SK-N-SH treated with all-trans-retinoic acid at 6 μM for 48 hours (cell line): Measurements from ENCODE around the gene SBNO1.

Experiments
- ATAC-seq: fragments of 200-7000 bp; cut with Tn5 transposase; 3 replicates; pipeline ENCODE4 v1.9.1; 2020; ENCODE audit warnings: mild to moderate bottlenecking, moderate library complexity
- ARNTL ChIP-seq: fragments of 450-650 bp; formaldehyde crosslinking; IDR thresholded peaks from 2 replicates; pipeline ENCODE4 v1.5.0; 2020; ENCODE audit warnings: low read depth, mild to moderate bottlenecking, moderate library complexity, borderline replicate concordance
- BACH2 ChIP-seq: fragments of 250-450 bp; sonication (Bioruptor Pico); IDR thresholded peaks from 2 replicates; pipeline ENCODE4 v1.9.0; 2021; ENCODE audit warnings: mild to moderate bottlenecking, borderline replicate concordance
- CSDC2 ChIP-seq: fragments of 250-450 bp; sonication (Bioruptor Pico); IDR thresholded peaks from 2 replicates; pipeline ENCODE4 v1.5.0; 2020; ENCODE audit warnings: mild to moderate bottlenecking, moderate library complexity
- ESRRG ChIP-seq: fragments of 250-450 bp; sonication (Bioruptor Pico); IDR thresholded peaks from 2 replicates; pipeline ENCODE4 v1.6.1; 2021; ENCODE audit warnings: mild to moderate bottlenecking
- GLIS3 ChIP-seq: fragments of 250-450 bp; sonication (Bioruptor Pico); IDR thresholded peaks from 2 replicates; pipeline ENCODE4 v1.5.0; 2020; ENCODE audit warnings: mild to moderate bottlenecking, moderate library complexity
- OSR1 ChIP-seq: fragments of 250-450 bp; sonication (Bioruptor Pico); IDR thresholded peaks from 2 replicates; pipeline ENCODE4 v1.8.0; 2022; ENCODE audit warnings: moderate library complexity, mild to moderate bottlenecking, inconsistent platforms
- PPARA ChIP-seq: fragments of 250-450 bp; sonication (Bioruptor Pico); IDR thresholded peaks from 2 replicates; pipeline ENCODE4 v1.5.0; 2020; ENCODE audit warnings: mild to moderate bottlenecking, borderline replicate concordance
- SNAI2 ChIP-seq: fragments of 250-450 bp; sonication (Bioruptor Pico); IDR thresholded peaks from 2 replicates; pipeline ENCODE4 v1.5.0; 2020; ENCODE audit warnings: mild to moderate bottlenecking, moderate library complexity
- TCF4 ChIP-seq: fragments of 250-450 bp; sonication (Bioruptor Pico); IDR thresholded peaks from 2 replicates; pipeline ENCODE4 v1.8.0; 2021; ENCODE audit warnings: mild to moderate bottlenecking, moderate library complexity, borderline replicate concordance
- TOX ChIP-seq: fragments of 250-450 bp; sonication (Bioruptor Pico); IDR thresholded peaks from 2 replicates; pipeline ENCODE4 v1.8.0; 2021; ENCODE audit warnings: mild to moderate bottlenecking, moderate library complexity, borderline replicate concordance
- ZC3H10 ChIP-seq: fragments of 250-450 bp; sonication (Bioruptor Pico); IDR thresholded peaks from 2 replicates; pipeline ENCODE4 v1.5.1; 2021; ENCODE audit warnings: mild to moderate bottlenecking, moderate library complexity
- ZFP30 ChIP-seq: fragments of 450-650 bp; formaldehyde crosslinking; IDR thresholded peaks from 2 replicates; pipeline ENCODE4 v1.5.0; 2022; ENCODE audit warnings: mild to moderate bottlenecking, moderate library complexity
- ZNF70 ChIP-seq: fragments of 450-650 bp; formaldehyde crosslinking; IDR thresholded peaks from 2 replicates; pipeline ENCODE4 v1.5.0; 2020; ENCODE audit warnings: mild to moderate bottlenecking, moderate library complexity
- ZNF8 ChIP-seq: fragments of 450-650 bp; formaldehyde crosslinking; IDR thresholded peaks from 2 replicates; pipeline ENCODE4 v1.5.0; 2020; ENCODE audit warnings: mild to moderate bottlenecking, moderate library complexity
- TF ChIP-seq, protein P1 (sequence below): fragments of 250-450 bp; sonication (Bioruptor Pico); IDR thresholded peaks from 2 replicates; pipeline ENCODE4 v1.5.0; 2020; ENCODE audit warnings: mild to moderate bottlenecking, moderate library complexity
- TF ChIP-seq, protein P2 (sequence below): fragments of 250-450 bp; sonication (Bioruptor Pico); IDR thresholded peaks from 2 replicates; pipeline ENCODE4 v1.5.1; 2021; ENCODE audit warnings: mild to moderate bottlenecking, moderate library complexity
- TF ChIP-seq, protein P3 (sequence below): fragments of 250-450 bp; sonication (Bioruptor Pico); IDR thresholded peaks from 2 replicates; pipeline ENCODE4 v1.8.0; 2020; ENCODE audit warnings: mild to moderate bottlenecking, moderate library complexity, borderline replicate concordance
- TF ChIP-seq, protein P4 (sequence below): fragments of 250-450 bp; sonication (Bioruptor Pico); IDR thresholded peaks from 2 replicates; pipeline ENCODE4 v1.5.1; 2020; ENCODE audit warnings: low read depth, mild to moderate bottlenecking, moderate library complexity
- TF ChIP-seq, protein P5 (sequence below): fragments of 250-450 bp; sonication (Bioruptor Pico); IDR thresholded peaks from 2 replicates; pipeline ENCODE4 v1.8.0; 2021; ENCODE audit warnings: low read depth, mild to moderate bottlenecking, moderate library complexity, borderline replicate concordance

SBNO1 gene

DNA sequence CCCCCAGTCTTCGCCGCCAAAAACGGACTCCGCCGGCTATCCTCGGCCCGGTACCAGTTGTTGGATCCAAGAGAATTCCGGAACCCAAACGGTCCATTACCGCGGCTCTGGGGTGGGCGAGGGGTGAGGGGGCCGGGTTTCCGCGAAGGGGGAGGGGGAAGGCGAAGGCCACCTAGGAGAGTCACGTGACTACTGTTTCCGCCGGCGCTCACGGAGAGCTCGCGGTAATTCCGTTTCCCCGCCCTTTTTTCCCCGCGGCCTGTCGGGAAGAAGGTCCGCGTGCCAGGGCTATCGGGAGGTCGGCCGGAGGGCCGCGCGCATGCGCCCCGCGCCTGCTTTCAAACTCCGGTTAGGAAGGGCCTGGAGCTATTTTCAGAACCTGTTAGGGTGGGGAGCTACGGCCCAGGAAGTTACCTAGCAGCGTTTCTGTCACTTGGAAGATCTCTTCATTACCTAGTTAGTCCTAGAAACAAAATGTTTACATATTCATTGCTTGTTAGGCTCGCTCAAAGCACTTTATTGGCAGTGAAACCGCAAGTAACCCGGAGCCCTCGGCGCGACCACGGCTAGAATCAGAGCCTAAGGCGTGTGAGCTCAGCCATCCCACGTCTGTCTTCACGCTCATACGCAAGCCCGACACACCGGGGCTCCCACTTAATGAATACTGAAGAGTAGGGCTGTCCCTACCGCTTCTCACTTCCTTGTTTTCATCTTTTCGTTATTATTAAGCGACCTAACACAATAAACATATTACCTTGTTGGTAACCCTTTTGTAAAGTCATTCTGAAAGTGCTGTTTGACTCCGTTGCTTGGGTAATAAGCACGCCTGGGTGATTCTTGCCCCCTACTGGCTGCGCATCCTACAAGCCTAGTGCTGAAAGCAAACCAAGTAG, 624 bp upstream of the SBNO1 start:
- TF ChIP-seq, protein P1, sequence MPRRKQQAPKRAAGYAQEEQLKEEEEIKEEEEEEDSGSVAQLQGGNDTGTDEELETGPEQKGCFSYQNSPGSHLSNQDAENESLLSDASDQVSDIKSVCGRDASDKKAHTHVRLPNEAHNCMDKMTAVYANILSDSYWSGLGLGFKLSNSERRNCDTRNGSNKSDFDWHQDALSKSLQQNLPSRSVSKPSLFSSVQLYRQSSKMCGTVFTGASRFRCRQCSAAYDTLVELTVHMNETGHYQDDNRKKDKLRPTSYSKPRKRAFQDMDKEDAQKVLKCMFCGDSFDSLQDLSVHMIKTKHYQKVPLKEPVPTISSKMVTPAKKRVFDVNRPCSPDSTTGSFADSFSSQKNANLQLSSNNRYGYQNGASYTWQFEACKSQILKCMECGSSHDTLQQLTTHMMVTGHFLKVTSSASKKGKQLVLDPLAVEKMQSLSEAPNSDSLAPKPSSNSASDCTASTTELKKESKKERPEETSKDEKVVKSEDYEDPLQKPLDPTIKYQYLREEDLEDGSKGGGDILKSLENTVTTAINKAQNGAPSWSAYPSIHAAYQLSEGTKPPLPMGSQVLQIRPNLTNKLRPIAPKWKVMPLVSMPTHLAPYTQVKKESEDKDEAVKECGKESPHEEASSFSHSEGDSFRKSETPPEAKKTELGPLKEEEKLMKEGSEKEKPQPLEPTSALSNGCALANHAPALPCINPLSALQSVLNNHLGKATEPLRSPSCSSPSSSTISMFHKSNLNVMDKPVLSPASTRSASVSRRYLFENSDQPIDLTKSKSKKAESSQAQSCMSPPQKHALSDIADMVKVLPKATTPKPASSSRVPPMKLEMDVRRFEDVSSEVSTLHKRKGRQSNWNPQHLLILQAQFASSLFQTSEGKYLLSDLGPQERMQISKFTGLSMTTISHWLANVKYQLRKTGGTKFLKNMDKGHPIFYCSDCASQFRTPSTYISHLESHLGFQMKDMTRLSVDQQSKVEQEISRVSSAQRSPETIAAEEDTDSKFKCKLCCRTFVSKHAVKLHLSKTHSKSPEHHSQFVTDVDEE = no peak
- TF ChIP-seq ZC3H10 (CRISPR knock-in tag) = no peak
- TF ChIP-seq, protein P2, sequence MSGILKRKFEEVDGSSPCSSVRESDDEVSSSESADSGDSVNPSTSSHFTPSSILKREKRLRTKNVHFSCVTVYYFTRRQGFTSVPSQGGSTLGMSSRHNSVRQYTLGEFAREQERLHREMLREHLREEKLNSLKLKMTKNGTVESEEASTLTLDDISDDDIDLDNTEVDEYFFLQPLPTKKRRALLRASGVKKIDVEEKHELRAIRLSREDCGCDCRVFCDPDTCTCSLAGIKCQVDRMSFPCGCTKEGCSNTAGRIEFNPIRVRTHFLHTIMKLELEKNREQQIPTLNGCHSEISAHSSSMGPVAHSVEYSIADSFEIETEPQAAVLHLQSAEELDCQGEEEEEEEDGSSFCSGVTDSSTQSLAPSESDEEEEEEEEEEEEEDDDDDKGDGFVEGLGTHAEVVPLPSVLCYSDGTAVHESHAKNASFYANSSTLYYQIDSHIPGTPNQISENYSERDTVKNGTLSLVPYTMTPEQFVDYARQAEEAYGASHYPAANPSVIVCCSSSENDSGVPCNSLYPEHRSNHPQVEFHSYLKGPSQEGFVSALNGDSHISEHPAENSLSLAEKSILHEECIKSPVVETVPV = no peak
- TF ChIP-seq TCF4 = no peak
- TF ChIP-seq, protein P3, sequence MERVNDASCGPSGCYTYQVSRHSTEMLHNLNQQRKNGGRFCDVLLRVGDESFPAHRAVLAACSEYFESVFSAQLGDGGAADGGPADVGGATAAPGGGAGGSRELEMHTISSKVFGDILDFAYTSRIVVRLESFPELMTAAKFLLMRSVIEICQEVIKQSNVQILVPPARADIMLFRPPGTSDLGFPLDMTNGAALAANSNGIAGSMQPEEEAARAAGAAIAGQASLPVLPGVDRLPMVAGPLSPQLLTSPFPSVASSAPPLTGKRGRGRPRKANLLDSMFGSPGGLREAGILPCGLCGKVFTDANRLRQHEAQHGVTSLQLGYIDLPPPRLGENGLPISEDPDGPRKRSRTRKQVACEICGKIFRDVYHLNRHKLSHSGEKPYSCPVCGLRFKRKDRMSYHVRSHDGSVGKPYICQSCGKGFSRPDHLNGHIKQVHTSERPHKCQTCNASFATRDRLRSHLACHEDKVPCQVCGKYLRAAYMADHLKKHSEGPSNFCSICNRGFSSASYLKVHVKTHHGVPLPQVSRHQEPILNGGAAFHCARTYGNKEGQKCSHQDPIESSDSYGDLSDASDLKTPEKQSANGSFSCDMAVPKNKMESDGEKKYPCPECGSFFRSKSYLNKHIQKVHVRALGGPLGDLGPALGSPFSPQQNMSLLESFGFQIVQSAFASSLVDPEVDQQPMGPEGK (CRISPR knock-in tag) = no peak
- TF ChIP-seq, protein P4, sequence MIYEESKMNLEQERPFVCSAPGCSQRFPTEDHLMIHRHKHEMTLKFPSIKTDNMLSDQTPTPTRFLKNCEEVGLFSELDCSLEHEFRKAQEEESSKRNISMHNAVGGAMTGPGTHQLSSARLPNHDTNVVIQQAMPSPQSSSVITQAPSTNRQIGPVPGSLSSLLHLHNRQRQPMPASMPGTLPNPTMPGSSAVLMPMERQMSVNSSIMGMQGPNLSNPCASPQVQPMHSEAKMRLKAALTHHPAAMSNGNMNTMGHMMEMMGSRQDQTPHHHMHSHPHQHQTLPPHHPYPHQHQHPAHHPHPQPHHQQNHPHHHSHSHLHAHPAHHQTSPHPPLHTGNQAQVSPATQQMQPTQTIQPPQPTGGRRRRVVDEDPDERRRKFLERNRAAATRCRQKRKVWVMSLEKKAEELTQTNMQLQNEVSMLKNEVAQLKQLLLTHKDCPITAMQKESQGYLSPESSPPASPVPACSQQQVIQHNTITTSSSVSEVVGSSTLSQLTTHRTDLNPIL (CRISPR knock-in tag) = no peak
- TF ChIP-seq ZFP30 (CRISPR knock-in tag) = no peak
- TF ChIP-seq BACH2 (CRISPR knock-in tag) = no peak
- TF ChIP-seq ESRRG (CRISPR knock-in tag) = no peak
- TF ChIP-seq ARNTL (CRISPR knock-in tag) = no peak
- TF ChIP-seq, protein P5, sequence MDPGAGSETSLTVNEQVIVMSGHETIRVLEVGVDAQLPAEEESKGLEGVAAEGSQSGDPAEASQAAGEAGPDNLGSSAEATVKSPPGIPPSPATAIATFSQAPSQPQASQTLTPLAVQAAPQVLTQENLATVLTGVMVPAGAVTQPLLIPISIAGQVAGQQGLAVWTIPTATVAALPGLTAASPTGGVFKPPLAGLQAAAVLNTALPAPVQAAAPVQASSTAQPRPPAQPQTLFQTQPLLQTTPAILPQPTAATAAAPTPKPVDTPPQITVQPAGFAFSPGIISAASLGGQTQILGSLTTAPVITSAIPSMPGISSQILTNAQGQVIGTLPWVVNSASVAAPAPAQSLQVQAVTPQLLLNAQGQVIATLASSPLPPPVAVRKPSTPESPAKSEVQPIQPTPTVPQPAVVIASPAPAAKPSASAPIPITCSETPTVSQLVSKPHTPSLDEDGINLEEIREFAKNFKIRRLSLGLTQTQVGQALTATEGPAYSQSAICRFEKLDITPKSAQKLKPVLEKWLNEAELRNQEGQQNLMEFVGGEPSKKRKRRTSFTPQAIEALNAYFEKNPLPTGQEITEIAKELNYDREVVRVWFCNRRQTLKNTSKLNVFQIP (CRISPR knock-in tag) = no peak
- TF ChIP-seq OSR1 (CRISPR knock-in tag) = no peak
- peak; percentile 85 for ATAC-seq

DNA sequence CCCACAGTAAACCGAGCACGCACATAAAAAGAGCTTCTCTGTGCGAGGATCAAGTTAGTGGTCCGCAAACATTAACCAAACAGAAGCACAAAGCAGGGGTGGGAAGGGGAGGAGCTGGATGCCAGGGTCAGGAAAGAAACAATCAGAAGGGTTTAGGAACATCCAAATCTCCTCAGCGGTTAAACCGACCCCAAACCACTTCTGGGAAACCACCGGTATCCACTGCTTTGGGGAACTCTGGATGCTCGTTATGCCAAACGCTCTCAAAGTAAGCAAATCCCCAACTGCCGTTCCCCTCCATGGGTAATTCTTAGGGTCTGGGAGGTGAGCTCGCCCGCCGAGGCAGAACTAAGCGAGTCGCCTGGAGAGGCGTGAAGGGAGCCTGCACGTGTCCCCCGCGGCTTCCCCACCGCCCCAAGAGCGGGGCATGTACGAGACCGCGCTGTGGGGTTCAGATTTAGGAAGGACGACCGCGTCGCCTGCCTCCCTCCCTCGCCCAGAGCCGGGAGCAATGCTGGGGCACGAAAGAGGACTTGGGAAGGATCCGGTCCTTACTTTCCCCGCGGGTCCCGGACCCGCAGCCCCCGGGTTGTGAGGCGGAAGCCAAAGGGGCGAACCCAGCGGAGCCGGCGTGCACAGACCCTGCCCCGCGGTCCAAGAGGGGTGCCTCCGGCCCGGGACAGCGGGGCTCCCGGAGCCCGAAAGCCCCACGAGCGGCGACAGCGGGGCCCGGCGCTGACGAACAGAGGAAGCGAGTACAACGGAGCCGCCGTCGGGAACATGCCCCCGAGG, 711 bp downstream of the SBNO1 start:
- peak; percentile 27 for ATAC-seq
- TF ChIP-seq, protein P2 = no peak
- TF ChIP-seq ZFP30 (CRISPR knock-in tag) = no peak
- TF ChIP-seq CSDC2 (CRISPR knock-in tag) = no peak
- TF ChIP-seq, protein P3 (CRISPR knock-in tag) = no peak
- no peak for TF ChIP-seq ZNF8
- no peak for TF ChIP-seq ZC3H10 (CRISPR knock-in tag)
- TF ChIP-seq TCF4 = no peak
- TF ChIP-seq, protein P5 (CRISPR knock-in tag) = no peak
- no peak for TF ChIP-seq OSR1 (CRISPR knock-in tag)
- TF ChIP-seq TOX = no peak
- no peak for TF ChIP-seq ESRRG (CRISPR knock-in tag)
- TF ChIP-seq ARNTL (CRISPR knock-in tag) = no peak
- TF ChIP-seq, protein P4 (CRISPR knock-in tag) = no peak
- TF ChIP-seq SNAI2 (CRISPR knock-in tag) = no peak
- no peak for TF ChIP-seq ZNF70 (CRISPR knock-in tag)
- no peak for TF ChIP-seq PPARA (CRISPR knock-in tag)
- TF ChIP-seq BACH2 (CRISPR knock-in tag) = no peak
- no peak for TF ChIP-seq GLIS3 (CRISPR knock-in tag)
